Esophagus squamous epithelium (tissue), 4 donors: Measurements from ENCODE around the gene TBC1D1.

Experiments
- POLR2A ChIP-seq, 4 donors: fragments of 450-650 bp; IDR thresholded peaks; one replicate each; pipeline ENCODE4 v1.6.1; 2017; ENCODE audit warnings: antibody characterized with exemption in 4 of 4, mild to moderate bottlenecking in 4 of 4, moderate library complexity in 3 of 4
- TF ChIP-seq, protein P1 (sequence below), 6 experiments: fragments of 450-650 bp in 4 of 6; fragments of 200-600 bp in 2 of 6; sonication (generic) in 2 of 6; IDR thresholded peaks; one replicate each; pipeline ENCODE4 v1.5.1; 2016 to 2019; ENCODE audit warnings: antibody characterized with exemption in 6 of 6, mild to moderate bottlenecking in 4 of 6, moderate library complexity in 4 of 6

DNA sequence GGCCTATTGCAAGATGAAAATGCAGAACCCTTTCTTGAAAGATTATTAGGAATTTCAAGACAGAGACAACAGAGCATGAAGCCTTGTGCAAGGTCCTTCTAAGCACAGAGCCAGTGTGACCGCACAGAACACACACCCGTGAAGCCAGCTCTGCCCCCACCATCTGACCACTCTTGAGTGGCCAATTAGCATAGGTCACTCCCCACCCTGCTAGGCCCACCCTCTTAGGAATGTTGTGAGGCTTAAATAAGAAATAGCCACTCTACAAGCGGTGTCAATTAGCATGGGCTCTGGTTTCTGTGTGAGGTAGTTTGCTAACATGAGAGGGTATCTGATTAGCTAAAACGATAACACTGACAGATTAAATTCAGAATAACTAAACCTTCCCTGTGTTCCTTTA, 222.2 kb downstream of the TBC1D1 start:
- TF ChIP-seq POLR2A (IDR thresholded peaks at IDR 0.05) = no peak
- TF ChIP-seq, protein P1, sequence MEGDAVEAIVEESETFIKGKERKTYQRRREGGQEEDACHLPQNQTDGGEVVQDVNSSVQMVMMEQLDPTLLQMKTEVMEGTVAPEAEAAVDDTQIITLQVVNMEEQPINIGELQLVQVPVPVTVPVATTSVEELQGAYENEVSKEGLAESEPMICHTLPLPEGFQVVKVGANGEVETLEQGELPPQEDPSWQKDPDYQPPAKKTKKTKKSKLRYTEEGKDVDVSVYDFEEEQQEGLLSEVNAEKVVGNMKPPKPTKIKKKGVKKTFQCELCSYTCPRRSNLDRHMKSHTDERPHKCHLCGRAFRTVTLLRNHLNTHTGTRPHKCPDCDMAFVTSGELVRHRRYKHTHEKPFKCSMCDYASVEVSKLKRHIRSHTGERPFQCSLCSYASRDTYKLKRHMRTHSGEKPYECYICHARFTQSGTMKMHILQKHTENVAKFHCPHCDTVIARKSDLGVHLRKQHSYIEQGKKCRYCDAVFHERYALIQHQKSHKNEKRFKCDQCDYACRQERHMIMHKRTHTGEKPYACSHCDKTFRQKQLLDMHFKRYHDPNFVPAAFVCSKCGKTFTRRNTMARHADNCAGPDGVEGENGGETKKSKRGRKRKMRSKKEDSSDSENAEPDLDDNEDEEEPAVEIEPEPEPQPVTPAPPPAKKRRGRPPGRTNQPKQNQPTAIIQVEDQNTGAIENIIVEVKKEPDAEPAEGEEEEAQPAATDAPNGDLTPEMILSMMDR (IDR thresholded peaks at IDR 0.05) = no peak
